Skeletal muscle tissue (tissue), 4 donors: ENCODE measurements around the gene ITPR1. TPM values are rescaled to one million over a fixed set of nuclear protein-coding genes. Genes with fewer than 3 reads are reported as not detected.

Experiments used
- H3K27ac ChIP-seq: one replicate; pipeline ENCODE4 v1.7.0; 2013; ENCODE audit warnings: mild to moderate bottlenecking, low read depth, low read length, inconsistent platforms
- H3K27me3 ChIP-seq, 3 donors: one replicate each; pipeline ENCODE4 v1.7.0; 2013; ENCODE audit warnings: low read length in 3 of 3; ENCODE audit not compliant: control insufficient read depth in 3 of 3, insufficient read depth in 3 of 3
- H3K36me3 ChIP-seq, 3 donors: one replicate each; pipeline ENCODE4 v1.7.0; 2013; ENCODE audit warnings: low read length in 3 of 3; ENCODE audit not compliant: control insufficient read depth in 3 of 3, insufficient read depth in 3 of 3
- H3K4me1 ChIP-seq, 3 donors: one replicate each; pipeline ENCODE4 v1.7.0; 2013; ENCODE audit warnings: low read length in 3 of 3, mild to moderate bottlenecking in 3 of 3; ENCODE audit not compliant: control insufficient read depth in 3 of 3, insufficient read depth in 3 of 3
- H3K4me3 ChIP-seq, 3 donors: one replicate each; pipeline ENCODE4 v1.7.0; 2013; ENCODE audit warnings: low read length in 3 of 3
- H3K9ac ChIP-seq, 3 donors: one replicate each; pipeline ENCODE4 v1.7.0; 2013; ENCODE audit warnings: low read length in 3 of 3, mild to moderate bottlenecking in 3 of 3, moderate library complexity in 2 of 3, low read depth in 1 of 3
- H3K9me3 ChIP-seq, 3 donors: one replicate each; pipeline ENCODE4 v1.7.0; 2013; ENCODE audit warnings: low read length in 3 of 3; ENCODE audit not compliant: control insufficient read depth in 3 of 3
- total RNA-seq: library from RNA; depleted of rRNA; stranded (reverse); fragments of >200 nt; gene quantifications from one replicate; pipeline ENCODE4 v1.2.3, GENCODE V29; 2014
- donor health status: Osteomylitis.

ITPR1 gene
- total RNA-seq, 1 donor from 2014 or later: 55.8 TPM

GRCh38 chr3:4548356-4548755, 55.2 kb downstream of the ITPR1 start:
- no peak overlapping the region for H3K9ac ChIP-seq
- no peak overlapping the region for H3K27ac ChIP-seq
- no peaks in the 10 kb centered on the region for H3K9me3 ChIP-seq
- no peaks in the 10 kb centered on the region for H3K4me1 ChIP-seq
- no peak overlapping the region for H3K4me3 ChIP-seq
- no peaks in the 10 kb centered on the region for H3K36me3 ChIP-seq
- H3K27me3 ChIP-seq: no peaks in the 10 kb centered on the region

GRCh38 chr3:4548780-4549179, 55.6 kb downstream of the ITPR1 start:
- Histone ChIP-seq H3K9me3 (no peaks in the 10 kb centered on the region), H3K36me3 (no peaks in the 10 kb centered on the region), H3K9ac (no peak overlapping the region), H3K27ac (no peak overlapping the region), H3K27me3 (no peaks in the 10 kb centered on the region), H3K4me3 (no peak overlapping the region), H3K4me1 (no peaks in the 10 kb centered on the region)

GRCh38 chr3:4549896-4550295, 56.7 kb downstream of the ITPR1 start:
- H3K4me3 ChIP-seq: no peak overlapping the region
- no peak overlapping the region for H3K9ac ChIP-seq
- no peaks in the 10 kb centered on the region for H3K9me3 ChIP-seq
- H3K27me3 ChIP-seq: no peaks in the 10 kb centered on the region
- H3K36me3 ChIP-seq: no peaks in the 10 kb centered on the region
- no peaks in the 10 kb centered on the region for H3K4me1 ChIP-seq
- no peak overlapping the region for H3K27ac ChIP-seq

- H3K9me3 ChIP-seq: no peaks in the 10 kb centered on the region
- H3K4me1 ChIP-seq: no peaks in the 10 kb centered on the region
- no peak overlapping the region for H3K4me3 ChIP-seq
- H3K27ac ChIP-seq: no peak overlapping the region
- no peaks in the 10 kb centered on the region for H3K36me3 ChIP-seq
- no peak overlapping the region for H3K9ac ChIP-seq
- H3K27me3 ChIP-seq: no peaks in the 10 kb centered on the region
Measured at GRCh38 chr3:4551051-4551711, 58.0 kb downstream of the ITPR1 start.

- no peaks in the 10 kb centered on the region for H3K9me3 ChIP-seq
- no peak overlapping the region for H3K9ac ChIP-seq
- H3K4me3 ChIP-seq: no peak overlapping the region
- no peak overlapping the region for H3K27ac ChIP-seq
- H3K27me3 ChIP-seq: no peaks in the 10 kb centered on the region
- H3K4me1 ChIP-seq: no peaks in the 10 kb centered on the region
- H3K36me3 ChIP-seq: no peaks in the 10 kb centered on the region
Measured at GRCh38 chr3:4551794-4552442, 58.8 kb downstream of the ITPR1 start.

GRCh38 chr3:4552811-4553210, 59.7 kb downstream of the ITPR1 start:
- no peaks in the 10 kb centered on the region for H3K27me3 ChIP-seq
- no peak overlapping the region for H3K4me3 ChIP-seq
- no peak overlapping the region for H3K9ac ChIP-seq
- H3K4me1 ChIP-seq: no peaks in the 10 kb centered on the region
- H3K9me3 ChIP-seq: no peaks in the 10 kb centered on the region
- H3K36me3 ChIP-seq: no peaks in the 10 kb centered on the region
- no peak overlapping the region for H3K27ac ChIP-seq

- Histone ChIP-seq H3K4me1 (no peaks in the 10 kb centered on the region), H3K4me3 (no peak overlapping the region), H3K36me3 (no peaks in the 10 kb centered on the region), H3K9me3 (no peaks in the 10 kb centered on the region), H3K9ac (no peak overlapping the region), H3K27me3 (no peaks in the 10 kb centered on the region), H3K27ac (no peak overlapping the region)
Measured at GRCh38 chr3:4561661-4562060, 68.5 kb downstream of the ITPR1 start.

GRCh38 chr3:4562595-4562994, 69.4 kb downstream of the ITPR1 start:
- Histone ChIP-seq H3K27ac (no peak overlapping the region), H3K4me3 (no peak overlapping the region), H3K9me3 (no peaks in the 10 kb centered on the region), H3K36me3 (no peaks in the 10 kb centered on the region), H3K27me3 (no peaks in the 10 kb centered on the region), H3K4me1 (no peaks in the 10 kb centered on the region), H3K9ac (no peak overlapping the region)

GRCh38 chr3:4564270-4564669, 71.1 kb downstream of the ITPR1 start:
- no peaks in the 10 kb centered on the region for H3K4me1 ChIP-seq
- no peak overlapping the region for H3K9ac ChIP-seq
- H3K27ac ChIP-seq: no peak overlapping the region
- no peaks in the 10 kb centered on the region for H3K9me3 ChIP-seq
- no peak overlapping the region for H3K4me3 ChIP-seq
- no peaks in the 10 kb centered on the region for H3K27me3 ChIP-seq
- H3K36me3 ChIP-seq: no peaks in the 10 kb centered on the region

- H3K27me3 ChIP-seq: no peaks in the 10 kb centered on the region
- H3K36me3 ChIP-seq: no peaks in the 10 kb centered on the region
- no peaks in the 10 kb centered on the region for H3K9me3 ChIP-seq
- no peaks in the 10 kb centered on the region for H3K4me1 ChIP-seq
- H3K4me3 ChIP-seq: no peak overlapping the region
- no peak overlapping the region for H3K9ac ChIP-seq
- H3K27ac ChIP-seq: no peak overlapping the region
Measured at GRCh38 chr3:4564928-4565586, 71.9 kb downstream of the ITPR1 start.
